Endothelial cell of umbilical vein (primary cell): ENCODE measurements around the gene SLC25A19.

Source experiments
- TF ChIP-seq, protein P1 (sequence below), 2 donors: IDR thresholded peaks; 1 replicate in 1 of 2; 2 replicates in 1 of 2; pipeline ENCODE4 v1.5.1; 2011; ENCODE audit warnings: low read length in 2 of 2, mild to moderate bottlenecking in 2 of 2, moderate library complexity in 2 of 2, control low read depth in 1 of 2, inconsistent platforms in 1 of 2, low read depth in 1 of 2; ENCODE audit not compliant: insufficient read depth in 1 of 2; ENCODE audit errors: extremely low read depth in 1 of 2
- TF ChIP-seq, protein P2 (sequence below): IDR thresholded peaks from 2 replicates; pipeline ENCODE4 v1.6.1; 2011; ENCODE audit not compliant: insufficient read depth, insufficient read length

DNA sequence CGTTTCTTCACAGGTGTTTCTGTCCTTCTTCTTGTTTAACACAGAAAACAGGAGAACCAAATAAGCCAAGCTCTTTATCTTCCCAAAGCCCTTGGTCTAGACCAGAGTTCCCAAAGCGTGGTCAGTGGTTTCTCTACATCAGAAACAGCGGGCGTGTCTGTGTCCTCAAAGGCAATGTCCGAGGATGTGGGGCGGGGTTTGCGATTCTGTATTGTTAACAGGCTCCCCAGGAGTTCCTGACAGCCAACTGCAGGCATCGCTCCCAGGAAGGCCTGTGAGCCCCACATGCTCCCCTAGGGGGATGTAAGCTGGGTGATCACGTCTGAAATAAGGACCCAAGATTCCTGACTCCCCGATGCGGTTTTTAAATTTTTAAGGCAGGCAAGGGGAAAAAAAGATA lies 28.4 kb upstream of the SLC25A19 start:
- TF ChIP-seq, protein P1, sequence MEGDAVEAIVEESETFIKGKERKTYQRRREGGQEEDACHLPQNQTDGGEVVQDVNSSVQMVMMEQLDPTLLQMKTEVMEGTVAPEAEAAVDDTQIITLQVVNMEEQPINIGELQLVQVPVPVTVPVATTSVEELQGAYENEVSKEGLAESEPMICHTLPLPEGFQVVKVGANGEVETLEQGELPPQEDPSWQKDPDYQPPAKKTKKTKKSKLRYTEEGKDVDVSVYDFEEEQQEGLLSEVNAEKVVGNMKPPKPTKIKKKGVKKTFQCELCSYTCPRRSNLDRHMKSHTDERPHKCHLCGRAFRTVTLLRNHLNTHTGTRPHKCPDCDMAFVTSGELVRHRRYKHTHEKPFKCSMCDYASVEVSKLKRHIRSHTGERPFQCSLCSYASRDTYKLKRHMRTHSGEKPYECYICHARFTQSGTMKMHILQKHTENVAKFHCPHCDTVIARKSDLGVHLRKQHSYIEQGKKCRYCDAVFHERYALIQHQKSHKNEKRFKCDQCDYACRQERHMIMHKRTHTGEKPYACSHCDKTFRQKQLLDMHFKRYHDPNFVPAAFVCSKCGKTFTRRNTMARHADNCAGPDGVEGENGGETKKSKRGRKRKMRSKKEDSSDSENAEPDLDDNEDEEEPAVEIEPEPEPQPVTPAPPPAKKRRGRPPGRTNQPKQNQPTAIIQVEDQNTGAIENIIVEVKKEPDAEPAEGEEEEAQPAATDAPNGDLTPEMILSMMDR (IDR thresholded peaks at IDR 0.05; ENCODE audit: extremely low read depth in 1 of 2, insufficient read depth in 1 of 2, low read depth in 1 of 2, low read length in 2 of 2) = no peak
- TF ChIP-seq, protein P2, sequence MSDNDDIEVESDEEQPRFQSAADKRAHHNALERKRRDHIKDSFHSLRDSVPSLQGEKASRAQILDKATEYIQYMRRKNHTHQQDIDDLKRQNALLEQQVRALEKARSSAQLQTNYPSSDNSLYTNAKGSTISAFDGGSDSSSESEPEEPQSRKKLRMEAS = no peak
